PC-3 (cell line): ENCODE data around the gene SLC37A4.

Experiments
- CTCF ChIP-seq: fragments of 300-600 bp; sonication (generic); conservative IDR thresholded peaks from 2 replicates; pipeline ENCODE4 v1.5.1; 2017; ENCODE audit warnings: antibody characterized with exemption, low read depth, mild to moderate bottlenecking, low read length
- EZH2 ChIP-seq: fragments of 300-600 bp; sonication (generic); IDR thresholded peaks from one replicate; pipeline ENCODE4 v1.6.1; 2017; ENCODE audit warnings: antibody characterized with exemption, mild to moderate bottlenecking, low read length; ENCODE audit not compliant: unreplicated experiment

GRCh38 chr11:119078675-119079420 is 48.2 kb upstream of the SLC37A4 start:
- TF ChIP-seq CTCF (no peak), EZH2 (no peak)
